ENCODE measurements around the gene XPR1.
"Not testable (repeated sequence)": the region's sequence is repeated elsewhere in the genome, so short reads cannot be mapped to it uniquely, and the experiment has no call there.

The XPR1 gene

DNA sequence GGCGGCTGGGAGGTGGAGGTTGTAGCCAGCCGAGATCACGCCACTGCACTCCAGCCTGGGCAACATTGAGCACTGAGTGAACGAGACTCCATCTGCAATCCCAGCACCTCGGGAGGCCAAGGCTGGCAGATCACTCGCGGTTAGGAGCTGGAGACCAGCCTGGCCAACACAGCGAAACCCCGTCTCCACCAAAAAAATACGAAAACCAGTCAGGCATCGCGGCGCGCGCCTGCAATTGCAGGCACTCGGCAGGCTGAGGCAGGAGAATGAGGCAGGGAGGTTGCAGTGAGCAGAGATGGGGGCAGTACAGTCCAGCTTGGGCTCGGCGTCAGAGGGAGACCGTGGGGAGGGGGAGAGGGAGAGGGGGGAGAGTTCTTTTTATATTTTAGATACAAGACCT, 79.4 kb downstream of the XPR1 start:
- DNase-seq (ENCODE audit: low read depth in 2 of 2, low spot score in 1 of 2), result not testable (repeated sequence)

DNA sequence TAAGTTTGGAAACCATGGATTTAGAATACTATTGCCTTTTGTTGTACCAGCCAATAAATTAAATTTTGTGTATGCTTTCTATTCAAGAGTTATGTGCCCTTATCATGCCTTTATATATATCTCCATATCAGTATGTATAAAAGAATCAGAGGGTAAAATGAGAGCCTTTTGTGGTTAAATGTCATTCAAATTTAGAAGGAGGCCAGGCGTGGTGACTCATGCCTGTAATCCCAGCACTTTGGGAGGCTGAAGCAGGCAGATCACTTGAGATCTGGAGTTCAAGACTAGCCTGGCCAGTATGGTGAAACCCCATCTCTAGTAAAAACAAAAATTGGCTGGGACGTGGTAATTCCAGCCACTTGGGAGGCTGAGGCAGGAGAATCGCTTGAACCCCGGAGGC, 88.9 kb downstream of the XPR1 start:
- DNase-seq (ENCODE audit: low read depth in 2 of 2, low spot score in 1 of 2), result no peak

DNA sequence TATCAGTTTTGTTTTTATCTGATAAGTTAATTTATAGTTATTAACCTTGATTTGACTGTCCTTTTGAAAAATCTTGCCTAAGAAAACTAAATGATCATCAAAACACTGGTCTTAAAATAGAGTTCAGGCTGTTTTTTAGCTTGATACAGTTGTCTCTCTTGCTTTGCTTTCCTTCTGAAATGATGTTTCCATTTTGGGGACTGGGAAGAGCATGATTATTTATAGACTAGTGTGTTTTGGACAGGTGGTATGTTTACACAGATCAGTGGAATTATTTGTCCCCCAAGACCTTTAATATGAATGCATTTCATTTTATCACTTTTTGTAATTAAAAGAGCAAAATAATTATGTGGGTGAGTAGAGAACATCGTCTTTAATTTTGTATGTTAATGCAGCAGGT, 90.8 kb downstream of the XPR1 start:
- no peak for DNase-seq (ENCODE audit: low read depth in 2 of 2, low spot score in 1 of 2)

DNA sequence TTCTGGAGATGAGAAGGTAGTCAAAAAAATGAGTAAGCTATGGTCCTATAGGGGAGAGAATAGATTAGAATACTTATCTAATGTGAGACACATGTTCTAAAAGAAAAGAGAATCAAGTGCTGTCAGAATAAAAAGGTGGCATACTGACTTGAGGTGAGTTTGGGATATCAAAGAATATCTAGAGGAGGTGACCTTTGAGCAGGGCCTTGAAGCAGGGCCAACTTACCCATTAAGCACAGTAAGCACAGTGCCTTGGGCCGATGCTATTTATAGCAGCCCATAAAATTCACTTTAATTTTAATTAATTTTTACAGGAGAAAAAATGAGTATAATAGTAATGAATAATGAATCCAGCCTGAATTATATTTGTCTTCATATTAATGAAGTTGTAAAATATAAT, 92.2 kb downstream of the XPR1 start:
- no peak for DNase-seq (ENCODE audit: low read depth in 2 of 2, low spot score in 1 of 2)

DNA sequence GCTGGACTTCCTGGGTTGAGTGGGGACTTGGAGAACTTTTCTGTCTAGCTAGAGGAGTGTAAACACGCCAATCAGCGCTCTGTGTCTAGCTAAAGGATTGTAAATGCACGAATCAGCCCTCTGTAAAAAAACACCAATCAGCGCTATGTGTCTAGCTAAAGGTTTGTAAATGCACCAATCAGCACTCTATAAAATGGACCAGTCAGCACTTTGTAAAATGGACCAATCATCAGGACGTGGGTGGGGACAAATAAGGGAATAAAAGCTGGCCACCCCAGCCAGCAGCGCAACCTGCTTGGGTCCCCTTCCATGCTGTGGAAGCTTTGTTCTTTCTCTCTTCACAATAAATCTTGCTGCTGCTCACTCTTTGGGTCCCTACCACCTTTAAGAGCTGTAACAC, 94.2 kb downstream of the XPR1 start:
- DNase-seq (ENCODE audit: low read depth in 2 of 2, low spot score in 1 of 2), result not testable (repeated sequence)

DNA sequence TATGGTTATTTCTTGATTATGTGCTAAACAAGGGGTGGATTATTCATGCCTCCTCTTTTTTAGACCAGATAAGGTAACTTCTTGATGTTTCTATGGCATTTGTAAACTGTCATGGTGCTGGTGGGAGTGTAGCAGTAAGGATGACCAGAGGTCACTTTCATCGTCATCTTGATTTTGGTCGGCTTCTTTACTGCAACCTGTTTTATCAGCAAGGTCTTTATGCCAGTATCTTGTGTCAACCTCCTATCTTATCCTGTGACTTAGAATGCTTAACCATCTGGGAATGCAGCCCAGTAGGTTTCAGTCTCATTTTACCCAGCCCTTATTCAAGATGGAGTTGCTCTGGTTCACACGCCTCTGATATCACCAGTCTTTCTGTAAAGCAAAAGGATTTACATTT, 95.9 kb downstream of the XPR1 start:
- not testable (repeated sequence) for DNase-seq (ENCODE audit: low read depth in 2 of 2, low spot score in 1 of 2)

DNA sequence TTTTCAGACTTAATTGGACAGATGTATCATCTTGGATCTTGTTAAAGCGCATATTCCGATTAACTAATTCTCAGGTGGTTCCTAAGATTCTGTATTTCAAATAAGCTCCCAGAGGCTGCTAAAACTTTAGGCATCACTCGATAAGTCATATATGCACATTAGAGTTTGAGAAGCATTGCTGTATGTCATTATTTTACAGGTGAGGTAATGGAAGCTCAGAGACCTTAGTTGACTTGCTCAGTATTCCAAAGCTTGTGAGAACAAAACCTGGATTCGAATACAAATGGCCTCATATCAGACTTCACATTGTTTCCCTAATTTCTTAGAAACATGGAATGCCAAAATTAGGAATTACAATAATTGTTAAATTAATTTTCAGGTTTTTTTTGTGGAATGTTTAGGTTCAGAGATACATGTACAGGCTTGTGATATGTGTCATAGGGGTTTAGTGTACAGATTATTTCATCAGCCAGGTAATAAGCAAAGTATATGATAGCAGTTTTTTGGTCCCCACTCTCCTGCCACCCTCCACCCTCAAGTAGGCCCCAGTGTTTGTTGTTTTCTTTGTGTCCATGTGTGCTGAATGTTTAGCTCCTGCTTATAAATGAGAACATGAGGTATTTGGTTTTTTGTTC, 96.8 kb downstream of the XPR1 start:
- DNase-seq (ENCODE audit: low read depth in 2 of 2, low spot score in 1 of 2), result no peak

- no peak for DNase-seq (ENCODE audit: low read depth in 2 of 2, low spot score in 1 of 2)
These were observed 99.3 kb downstream of the XPR1 start for GRCh38 chr1:180731131-180731530.

- DNase-seq (ENCODE audit: low read depth in 2 of 2, low spot score in 1 of 2), result no peak
These were observed 101.0 kb downstream of the XPR1 start for GRCh38 chr1:180732866-180733265.

GRCh38 chr1:180734366-180734765, 102.5 kb downstream of the XPR1 start:
- no peak for DNase-seq (ENCODE audit: low read depth in 2 of 2, low spot score in 1 of 2)

DNA sequence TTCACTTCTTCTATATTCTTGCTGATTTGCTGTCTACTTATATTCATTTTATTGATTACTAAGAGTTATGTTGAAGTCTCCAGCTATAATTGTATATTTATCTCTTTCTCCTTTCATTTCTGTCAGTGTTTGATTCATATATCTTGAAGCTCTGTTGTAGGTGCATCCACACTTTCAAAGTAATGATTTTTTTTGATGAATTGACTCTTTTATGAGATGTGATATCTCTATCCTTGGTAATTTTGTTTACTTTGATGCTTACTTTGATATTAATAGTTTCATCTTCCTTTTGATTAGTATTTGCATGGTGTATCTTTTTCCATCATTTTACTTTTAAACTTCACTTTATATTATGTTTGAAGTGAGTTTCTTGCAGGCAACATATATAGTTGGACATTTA, 110.8 kb downstream of the XPR1 start:
- DNase-seq (ENCODE audit: low read depth in 2 of 2, low spot score in 1 of 2), result no peak

DNA sequence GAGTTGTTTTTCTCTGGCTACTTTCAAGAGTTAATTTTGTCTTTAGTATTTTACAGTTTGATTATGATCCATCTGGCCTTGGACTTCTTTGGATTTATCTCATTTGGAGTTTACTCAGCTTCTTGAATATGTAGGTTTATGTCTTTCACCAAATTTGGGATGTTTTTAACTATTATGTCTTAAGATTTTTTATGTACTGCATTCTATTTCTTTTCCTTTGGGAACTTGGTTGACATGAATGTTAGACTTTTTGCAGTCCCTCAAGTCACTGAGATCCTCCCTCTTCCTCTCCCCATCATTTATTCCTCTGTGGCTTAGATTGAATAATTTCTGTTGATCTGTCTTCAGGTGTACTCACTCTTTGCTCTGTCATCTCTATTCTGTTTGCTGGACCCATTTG, 112.0 kb downstream of the XPR1 start:
- DNase-seq (ENCODE audit: low read depth in 2 of 2, low spot score in 1 of 2), result no peak

DNA sequence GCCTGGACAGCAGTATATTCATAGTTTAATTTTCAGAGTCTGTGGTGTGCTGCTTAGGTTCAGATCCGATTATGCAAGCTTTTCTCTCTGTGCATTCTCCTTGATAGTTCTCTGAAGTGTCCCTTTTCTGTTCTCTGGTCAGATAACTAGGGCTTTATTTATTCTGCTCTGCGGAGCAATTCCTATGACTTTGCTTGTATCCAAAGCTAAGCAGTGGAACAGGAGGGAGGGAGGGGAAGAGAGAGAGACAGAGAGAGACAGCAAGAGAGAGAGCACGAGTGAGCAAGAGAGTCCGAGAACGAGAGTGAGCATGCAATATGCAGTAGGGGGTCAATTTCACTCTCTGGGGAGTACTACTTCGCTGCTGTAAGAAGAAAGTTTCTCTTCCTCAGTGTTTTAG, 113.3 kb downstream of the XPR1 start:
- no peak for DNase-seq (ENCODE audit: low read depth in 2 of 2, low spot score in 1 of 2)

- no peak for DNase-seq (ENCODE audit: low read depth in 2 of 2, low spot score in 1 of 2)
These were observed 120.1 kb downstream of the XPR1 start for GRCh38 chr1:180751921-180752320.

GRCh38 chr1:180754453-180754852, 122.6 kb downstream of the XPR1 start:
- DNase-seq (ENCODE audit: low read depth in 2 of 2, low spot score in 1 of 2), result no peak

GRCh38 chr1:180757657-180758056, 125.8 kb downstream of the XPR1 start:
- DNase-seq (ENCODE audit: low read depth in 2 of 2, low spot score in 1 of 2), result no peak

- DNase-seq (ENCODE audit: low read depth in 2 of 2, low spot score in 1 of 2), result no peak
These were observed 131.0 kb downstream of the XPR1 start for GRCh38 chr1:180762796-180763195.

DNA sequence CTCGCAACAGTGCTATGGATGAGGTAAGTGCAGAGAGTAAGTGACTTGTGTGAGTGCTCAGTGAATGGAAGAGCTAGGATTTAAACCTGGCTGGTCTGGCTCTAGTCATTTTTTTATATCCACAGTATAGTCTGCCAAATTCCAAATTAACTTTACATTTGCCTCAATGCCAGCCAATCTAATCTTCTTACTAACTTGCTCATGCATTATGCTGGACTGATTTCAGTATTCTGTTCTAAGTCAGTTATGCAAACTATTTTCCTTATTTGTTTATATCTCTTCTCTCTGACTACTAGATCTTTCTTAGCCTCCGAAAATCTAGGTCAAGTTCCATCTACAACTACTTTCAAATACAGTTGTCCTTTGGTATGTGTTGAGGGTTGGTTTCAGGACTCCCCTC, 133.3 kb downstream of the XPR1 start:
- DNase-seq (ENCODE audit: low read depth in 2 of 2, low spot score in 1 of 2), result no peak

- no peak for DNase-seq (ENCODE audit: low read depth in 2 of 2, low spot score in 1 of 2)
These were observed 138.1 kb downstream of the XPR1 start for GRCh38 chr1:180769889-180770288.

- DNase-seq (ENCODE audit: low read depth in 2 of 2, low spot score in 1 of 2), result no peak
These were observed 141.5 kb downstream of the XPR1 start for GRCh38 chr1:180773210-180773865.

- DNase-seq (ENCODE audit: low read depth in 2 of 2, low spot score in 1 of 2), result no peak
These were observed 144.0 kb downstream of the XPR1 start for GRCh38 chr1:180775801-180776200.

DNA sequence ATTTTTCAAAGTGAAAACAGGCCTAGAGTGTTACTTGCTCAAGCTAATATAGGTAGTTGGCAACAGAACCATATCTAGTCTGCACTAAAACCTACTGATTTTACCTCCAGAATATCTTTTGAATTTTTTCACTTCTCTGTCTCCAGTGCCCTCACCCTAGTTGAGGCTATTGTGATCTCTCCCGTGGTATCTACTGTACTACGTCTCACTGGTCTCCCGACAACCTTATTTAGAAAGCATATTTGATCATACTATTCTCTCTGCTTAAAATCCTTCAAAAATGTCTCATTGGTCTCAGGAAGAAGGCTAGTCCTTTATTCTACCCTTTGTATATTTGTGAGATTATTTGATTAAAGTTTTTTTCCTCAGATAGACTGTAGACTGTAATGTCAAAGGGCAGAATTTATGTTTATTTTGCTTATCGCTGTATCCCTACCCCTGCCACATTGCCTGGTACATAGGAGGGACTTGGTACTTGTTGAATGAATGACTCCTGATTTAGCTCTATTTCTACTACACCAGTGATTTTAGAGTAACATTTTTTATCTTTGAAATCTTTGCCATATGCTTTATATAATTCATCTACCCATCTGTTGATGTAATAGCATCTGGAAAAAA, 145.4 kb downstream of the XPR1 start:
- no peak for DNase-seq (ENCODE audit: low read depth in 2 of 2, low spot score in 1 of 2)
